A673 (cell line): ENCODE results near the gene DDIAS. TPM values are rescaled to one million over a fixed set of nuclear protein-coding genes. Genes with fewer than 3 reads are reported as not detected.

Experiments used
- BruUV-seq: library from RNA; stranded (reverse); fragments of 400-500 nt; replicated peaks from 2 replicates; lab custom pipeline; 2021; lab: Mats Ljungman, UMichigan
- CTCF ChIA-PET: fragments of 300-600 bp; sonication (Branson Sonifier 250); formaldehyde crosslinking; loops from one replicate; lab custom pipeline; 2022; ENCODE audit warnings: antibody characterized with exemption; lab: Charles Lee
- POLR2A ChIA-PET: fragments of 300-600 bp; sonication (Branson Sonifier 250); formaldehyde crosslinking; loops from one replicate; lab custom pipeline; 2022; ENCODE audit warnings: antibody characterized with exemption; ENCODE audit not compliant: low non-redundant PET; lab: Charles Lee
- DNase-seq: peaks from one replicate; pipeline ENCODE4 v3.0.0-alpha.2; 2015; ENCODE audit warnings: low spot score
- H3K27ac ChIP-seq: fragments of 200-600 bp; sonication (generic); 2 replicates; pipeline ENCODE4 v1.5.1; 2016; ENCODE audit warnings: mixed run types, low read depth, mild to moderate bottlenecking, mixed read lengths, antibody characterized with exemption, low read length; ENCODE audit not compliant: poor library complexity, severe bottlenecking
- H3K27me3 ChIP-seq: fragments of 200-600 bp; sonication (generic); replicated peaks from 2 replicates; pipeline ENCODE4 v1.6.1; 2017; ENCODE audit warnings: mixed run types, low read depth, mild to moderate bottlenecking, mixed read lengths, antibody characterized with exemption, low read length; ENCODE audit not compliant: insufficient read depth, poor library complexity
- H3K36me3 ChIP-seq: fragments of 200-600 bp; sonication (generic); 2 replicates; pipeline ENCODE4 v1.6.1; 2016; ENCODE audit warnings: mixed run types, mild to moderate bottlenecking, mixed read lengths, antibody characterized with exemption, low read length; ENCODE audit not compliant: insufficient read depth, poor library complexity, severe bottlenecking
- H3K4me1 ChIP-seq: fragments of 200-600 bp; sonication (generic); 2 replicates; pipeline ENCODE4 v1.6.1; 2017; ENCODE audit warnings: mixed run types, mild to moderate bottlenecking, mixed read lengths, antibody characterized with exemption, low read length; ENCODE audit not compliant: insufficient read depth, poor library complexity, severe bottlenecking
- H3K4me3 ChIP-seq: fragments of 200-600 bp; sonication (generic); 2 replicates; pipeline ENCODE4 v1.5.1; 2016; ENCODE audit warnings: low read depth, mixed run types, mild to moderate bottlenecking, mixed read lengths, low read length; ENCODE audit not compliant: poor library complexity, severe bottlenecking
- H3K9me3 ChIP-seq: fragments of 200-600 bp; sonication (generic); 2 replicates; pipeline ENCODE4 v1.6.1; 2016; ENCODE audit warnings: mixed run types, low read depth, mild to moderate bottlenecking, mixed read lengths, antibody characterized with exemption, low read length; ENCODE audit not compliant: poor library complexity, severe bottlenecking
- CTCF ChIP-seq: fragments of 300-800, 200-600 bp; sonication (generic); conservative IDR thresholded peaks from 2 replicates; pipeline ENCODE4 v1.5.1; 2017; ENCODE audit warnings: low read depth, mild to moderate bottlenecking, antibody characterized with exemption, low read length, moderate library complexity, mixed read lengths
- intact Hi-C: fragments of 100-400 bp; cut with micrococcal nuclease; formaldehyde crosslinking; loops from one replicate; pipeline ENCODE4 v1.10.0; 2022; ENCODE audit not compliant: unreplicated experiment
- total RNA-seq: library from RNA; stranded (reverse); gene quantifications from 2 replicates; pipeline ENCODE4 v1.2.3, GENCODE V29; 2021

DDIAS gene
- total RNA-seq, 1 experiment from 2014 or later = 41.5 TPM

DNA sequence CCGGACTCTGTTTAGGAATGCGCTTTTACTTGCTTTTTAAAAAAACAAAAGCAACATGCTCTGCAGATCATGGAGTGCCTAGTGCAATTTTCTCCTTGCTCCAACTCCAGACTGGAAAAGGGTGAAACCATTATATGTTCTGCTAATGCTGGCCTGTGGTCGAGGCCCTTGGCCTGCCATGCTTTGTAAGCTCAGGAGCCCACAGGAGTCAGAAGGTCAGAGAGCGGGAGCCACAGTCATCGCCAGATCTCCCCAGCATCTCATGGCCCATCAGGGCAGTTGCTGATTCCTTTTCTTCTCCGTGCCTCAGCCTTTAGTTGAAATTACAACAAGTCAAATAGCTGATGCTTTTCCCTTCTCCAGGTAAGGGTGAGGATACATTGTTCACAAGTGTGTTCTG, 80.3 kb downstream of the DDIAS start:
- Histone ChIP-seq H3K9me3 (no peaks in the 10 kb centered on the region), H3K4me3 (no peak overlapping the region), H3K27me3 (no peaks in the 10 kb centered on the region), H3K36me3 (peaks cover 4% of the 10 kb centered on the region), H3K4me1 (no peaks in the 10 kb centered on the region), H3K27ac (no peak overlapping the region)
- no peak for DNase-seq
- no peak for TF ChIP-seq CTCF
- ChIA-PET POLR2A (no interaction called here), CTCF (no interaction called here)
- BruUV-seq = no TSS peak
- intact Hi-C loops = no loop called here

Other genes starting within 250 kb of the DDIAS start
- 0.15 TPM in 1 of 2 replicates, not detected in the other for gene FAM181B, start 167.9 kb upstream of the DDIAS start, total RNA-seq
- gene PRCP, start 1.3 kb upstream of the DDIAS start, total RNA-seq = 25.1 and 28.8 TPM in 2 replicates
- 11.6 and 15.0 TPM in 2 replicates for gene RAB30, start 170.2 kb downstream of the DDIAS start, total RNA-seq